CD4-positive, alpha-beta T cell treated with Interferon alpha-2 for 1 hour (primary cell): ENCODE results near the gene RNF149.

Experiments
- DNase-seq, 2 donors: peaks; one replicate each; pipeline ENCODE4 v3.0.0-alpha.2; 2020 to 2022

The RNF149 gene

GRCh38 chr2:101294861-101295260, 13.6 kb downstream of the RNF149 start:
- no peak for DNase-seq

GRCh38 chr2:101293544-101293943, 15.0 kb downstream of the RNF149 start:
- DNase-seq = no peak

DNA sequence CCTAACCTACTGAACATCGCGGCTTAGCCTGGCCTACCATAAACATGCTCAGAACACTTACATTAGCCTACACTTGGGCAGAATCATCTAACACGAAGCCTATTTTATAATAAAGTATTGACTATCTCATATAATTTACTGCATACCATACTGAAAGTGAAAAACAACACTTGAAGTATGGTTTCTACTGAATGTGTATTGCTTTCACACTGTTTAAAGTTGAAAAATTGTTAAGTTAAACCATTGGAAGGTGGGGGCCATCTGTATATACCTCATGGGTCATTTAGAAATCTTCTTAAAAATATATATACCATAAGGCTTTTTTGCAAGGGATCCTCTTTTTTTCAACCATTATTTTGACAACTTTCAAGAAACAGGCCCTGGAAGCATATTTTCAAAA, 16.5 kb downstream of the RNF149 start:
- no peak for DNase-seq

DNA sequence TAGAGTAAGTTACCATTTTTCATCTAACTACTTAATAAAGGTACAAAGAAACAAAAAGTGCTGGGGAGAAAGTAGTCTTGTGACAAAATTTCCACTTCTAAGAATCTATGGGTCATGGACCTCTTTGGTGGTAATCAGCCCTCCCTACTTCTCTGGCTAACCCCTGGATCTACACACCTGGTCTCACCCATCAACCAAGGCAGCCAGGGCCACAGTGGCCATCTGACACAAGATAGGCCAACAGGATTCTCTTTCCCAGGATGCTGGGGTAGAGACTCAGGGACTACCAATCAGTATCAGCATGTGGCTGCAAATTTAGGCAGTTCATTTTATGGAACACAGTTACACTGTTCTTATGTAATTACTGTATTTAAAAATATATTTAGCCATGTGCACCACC, 17.8 kb downstream of the RNF149 start:
- no peak for DNase-seq

GRCh38 chr2:101287303-101287702, 21.2 kb downstream of the RNF149 start:
- no peak for DNase-seq

GRCh38 chr2:101286684-101287083, 21.8 kb downstream of the RNF149 start:
- DNase-seq = no peak

- DNase-seq = no peak
Observed at GRCh38 chr2:101282980-101283379, 25.5 kb downstream of the RNF149 start.

GRCh38 chr2:101281482-101281881, 27.0 kb downstream of the RNF149 start:
- DNase-seq = no peak

DNA sequence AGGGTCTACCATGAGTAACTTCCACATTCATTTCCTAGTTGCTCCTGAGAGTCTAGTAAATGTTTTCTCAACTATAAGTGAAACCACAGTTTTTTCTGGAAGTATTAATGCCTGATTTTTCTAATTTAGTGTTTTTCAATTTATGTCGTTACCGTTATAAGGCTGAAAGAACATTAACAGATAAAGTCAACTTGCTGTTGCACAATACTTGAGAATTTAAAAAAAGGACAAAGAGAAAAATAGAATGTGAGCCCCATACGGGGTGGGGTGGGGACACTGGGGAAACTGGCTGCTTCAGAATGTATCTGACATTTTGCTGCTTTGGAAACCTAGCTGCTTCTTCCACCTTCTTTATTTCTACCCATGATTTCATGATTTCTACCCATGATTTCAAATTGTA, 29.6 kb downstream of the RNF149 start:
- DNase-seq = no peak

DNA sequence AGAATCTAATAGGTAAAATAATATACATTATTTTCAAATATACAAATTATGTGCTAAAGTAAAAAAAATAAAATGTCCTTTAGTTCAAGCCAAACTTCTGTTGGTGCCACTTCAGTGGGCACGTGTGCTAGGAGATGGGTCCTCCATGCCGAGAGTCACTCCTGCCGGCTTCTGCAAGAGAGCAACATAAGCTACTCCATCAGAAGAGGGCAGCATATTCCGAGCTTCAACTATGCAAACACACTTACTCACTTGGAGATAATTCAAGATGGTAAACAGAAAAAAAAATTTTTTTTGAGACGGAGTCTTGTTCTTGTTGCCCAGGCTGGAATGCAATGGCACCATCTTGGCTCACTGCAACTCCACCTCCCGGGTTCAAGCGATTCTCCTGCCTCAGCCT, 31.4 kb downstream of the RNF149 start:
- DNase-seq = no peak

DNA sequence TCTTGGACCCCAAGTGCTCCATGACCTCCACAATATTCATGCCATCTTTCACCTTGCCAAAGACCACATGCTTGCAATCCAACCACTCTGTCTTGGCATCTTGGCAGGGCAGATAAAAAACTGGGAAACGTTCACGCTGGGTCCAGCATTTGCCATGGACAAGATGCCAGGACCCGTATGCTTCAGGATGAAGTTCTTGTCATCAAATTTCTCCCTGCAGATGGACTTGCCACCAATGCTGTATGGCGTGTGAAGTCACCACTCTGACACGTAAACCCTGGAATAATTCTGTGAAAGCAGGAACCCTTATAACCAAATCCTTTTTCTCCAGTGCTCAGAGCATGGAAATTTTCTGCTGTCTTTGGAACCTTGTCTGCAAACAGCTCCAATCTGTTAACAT, 34.4 kb downstream of the RNF149 start:
- no peak for DNase-seq

DNA sequence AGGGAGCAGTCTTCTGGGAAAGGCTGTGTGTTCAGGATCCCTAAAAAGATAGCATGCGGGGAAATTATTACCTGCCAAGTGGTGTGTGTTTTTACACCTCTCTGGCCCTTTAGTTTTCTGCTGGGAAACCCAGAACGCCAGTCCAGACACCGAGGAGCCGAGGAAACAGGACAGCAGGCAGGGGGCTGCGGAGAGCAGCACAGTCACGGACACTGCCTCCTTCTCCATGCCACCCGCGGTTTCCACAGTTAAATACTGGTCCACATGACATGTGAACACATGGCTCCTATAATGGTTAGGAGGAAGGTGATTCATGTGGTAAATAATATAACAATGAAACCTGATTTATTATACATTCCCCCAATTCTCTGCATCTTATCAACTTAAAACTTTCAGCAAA, 35.4 kb downstream of the RNF149 start:
- no peak for DNase-seq

GRCh38 chr2:101272045-101272784, 36.3 kb downstream of the RNF149 start:
- peak in 1 of 2 donors; percentile 21 for DNase-seq

DNA sequence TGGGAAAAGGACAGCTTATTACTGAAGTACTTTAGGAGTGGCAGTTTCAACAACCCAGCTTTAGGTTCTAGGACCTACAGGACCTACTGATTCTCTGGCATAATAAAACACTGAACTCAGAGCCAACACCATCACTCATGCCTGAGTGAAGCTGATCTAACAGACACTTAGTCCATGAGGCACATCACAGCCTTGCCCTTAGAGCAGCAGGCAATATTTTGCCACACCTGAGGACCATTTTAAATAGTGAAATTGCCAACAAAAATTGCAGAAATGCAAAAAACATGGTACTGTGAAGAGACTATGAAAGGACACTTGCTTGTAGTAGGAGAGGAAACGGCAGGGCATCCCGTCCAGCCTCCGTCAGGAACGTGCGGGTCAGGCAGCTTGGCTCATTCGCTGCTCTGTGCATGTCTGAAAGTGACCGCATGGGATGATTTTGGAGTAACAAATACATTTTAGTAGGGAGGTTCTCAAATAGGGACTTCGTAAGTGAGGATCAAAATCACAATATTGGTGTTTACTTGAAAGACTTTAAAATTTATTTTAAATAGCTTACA, 37.7 kb downstream of the RNF149 start:
- no peak for DNase-seq

DNA sequence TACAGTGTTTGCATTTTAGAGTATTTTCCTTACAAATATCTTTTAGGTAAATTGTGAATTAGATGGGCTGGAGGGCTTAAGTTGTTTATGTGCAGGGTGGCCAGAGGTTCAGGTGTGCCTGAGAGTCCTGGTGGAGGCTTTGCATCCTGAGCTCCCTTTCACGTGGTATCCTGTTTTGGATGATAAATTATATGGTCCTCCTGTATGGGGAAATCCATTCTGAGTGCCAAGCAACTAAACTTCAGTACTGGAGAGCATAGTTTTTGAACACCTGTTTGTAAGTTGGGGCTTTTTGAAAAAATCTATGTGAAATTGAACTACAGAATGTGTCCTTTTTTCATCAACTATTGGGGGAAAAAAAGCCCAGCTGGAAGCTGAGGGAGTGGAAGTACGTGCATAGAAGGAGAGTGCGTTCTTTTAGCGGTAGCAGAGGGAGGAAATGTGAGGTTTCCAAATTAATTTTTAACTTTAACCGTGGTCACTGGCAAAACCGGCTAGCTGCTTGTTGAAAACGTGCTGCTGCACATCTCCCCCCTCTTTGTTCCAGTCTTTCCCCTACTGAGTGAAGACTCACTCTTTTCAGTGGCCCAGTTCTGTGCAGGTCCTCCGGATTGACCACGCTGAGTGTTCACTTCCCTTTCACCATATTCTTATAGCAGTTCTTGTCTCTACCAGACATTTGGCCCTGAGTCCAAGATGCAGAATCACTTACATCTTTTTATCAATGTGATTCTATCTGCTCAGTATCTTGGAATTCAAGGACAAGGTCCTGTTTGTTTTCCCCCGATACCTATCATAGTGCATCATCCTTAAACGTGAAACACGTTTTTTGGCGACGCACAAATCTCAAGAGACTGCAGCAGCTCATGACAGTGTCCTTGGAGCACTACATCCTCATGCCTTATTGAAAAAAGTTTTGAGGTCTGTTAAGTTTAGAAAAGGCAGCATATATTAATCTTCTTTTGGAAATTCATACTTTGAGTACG, 40.5 kb downstream of the RNF149 start:
- DNase-seq = no peak

DNA sequence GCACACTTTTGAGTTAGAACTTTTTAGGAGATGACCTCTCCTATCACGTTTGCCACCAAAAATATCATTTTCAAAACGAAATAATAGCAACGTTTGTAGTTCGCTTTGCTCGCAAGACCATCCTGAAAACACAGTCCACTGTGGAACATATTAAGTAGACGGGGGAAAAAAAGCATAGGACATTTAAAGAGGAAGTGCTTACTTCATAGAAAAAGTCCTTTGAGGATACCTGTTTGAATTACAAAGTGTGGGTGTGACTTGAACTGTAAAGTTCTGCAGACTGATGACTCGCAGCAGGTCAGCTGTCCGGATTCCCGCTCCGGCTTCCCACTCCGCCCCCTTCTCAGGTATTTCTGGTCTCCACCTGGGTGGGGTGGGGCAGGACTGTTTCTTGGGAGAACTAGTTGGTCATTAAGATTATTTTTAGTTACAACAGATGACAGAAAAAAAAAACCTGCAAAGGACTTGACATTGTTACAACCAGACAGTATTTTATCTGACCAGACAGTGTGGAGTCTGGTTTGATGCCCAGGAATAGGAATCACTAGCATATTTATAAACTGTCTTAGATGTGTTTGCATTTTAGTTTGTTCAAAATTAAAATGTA, 42.5 kb downstream of the RNF149 start:
- no peak for DNase-seq

- DNase-seq = no peak
Observed at GRCh38 chr2:101264360-101264939, 44.1 kb downstream of the RNF149 start.

GRCh38 chr2:101263377-101263800, 45.1 kb downstream of the RNF149 start:
- DNase-seq = no peak

GRCh38 chr2:101262142-101262541, 46.4 kb downstream of the RNF149 start:
- DNase-seq = no peak

GRCh38 chr2:101258804-101259203, 49.7 kb downstream of the RNF149 start:
- DNase-seq = no peak

GRCh38 chr2:101256316-101256715, 52.2 kb downstream of the RNF149 start:
- DNase-seq = no peak

DNA sequence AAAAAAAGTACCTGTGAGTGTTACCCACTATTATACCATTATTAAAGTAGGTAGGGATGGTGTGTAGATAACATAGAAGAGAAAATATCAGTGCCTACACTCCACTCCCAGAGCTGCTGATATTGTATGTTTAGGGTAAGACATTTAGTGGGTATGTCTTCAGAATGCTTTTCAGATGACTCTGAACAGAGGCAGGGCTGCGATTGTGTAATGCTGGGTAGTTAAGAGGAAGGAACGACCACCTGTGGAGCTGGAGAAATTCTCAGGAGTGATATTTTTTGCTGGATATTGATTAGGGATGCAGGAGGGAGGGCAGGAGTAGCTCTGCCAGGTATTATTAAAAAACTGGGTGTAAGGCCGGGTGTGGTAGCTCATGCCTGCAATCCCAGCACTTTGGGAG, 53.0 kb downstream of the RNF149 start:
- no peak for DNase-seq
